Measurements from ENCODE around the gene FKBP1A. TPM values are rescaled to one million over a fixed set of nuclear protein-coding genes. Genes with fewer than 3 reads are reported as not detected.

The FKBP1A gene
- total and polyA plus RNA-seq, 4 experiments from 2014 or later: 47.0 to 86.4 (median 70.0) TPM

- DNase-seq: no peak
- peak within 1 kb of the TSS in 6 of 7 donors; percentile 89 to 97 (median 96) for H3K27ac Mint-ChIP-seq
- Histone ChIP-seq H3K27me3 (ENCODE audit: insufficient read depth, low read length) (no peaks in the 10 kb centered on the region), H3K36me3 (ENCODE audit: insufficient read depth, low read length) (no peaks in the 10 kb centered on the region), H3K27ac (ENCODE audit: low read depth, low read length) (peak within 1 kb of the TSS; percentile 8), H3K4me3 (ENCODE audit: low read length in 2 of 2) (no peak within 1 kb of the TSS), H3K4me1 (ENCODE audit: insufficient read depth, low read length) (peaks cover 46% of the 10 kb centered on the region), H3K9me3 (ENCODE audit: control insufficient read depth in 1 of 2, low read length in 2 of 2) (no peaks in the 10 kb centered on the region)
- intact Hi-C loops (cut with micrococcal nuclease): no loop called here
- H3K9me3 Mint-ChIP-seq: no peaks in the 10 kb centered on the region
- peaks cover 31 to 38% (median 32%) of the 10 kb centered on the region in 4 donors for H3K4me1 Mint-ChIP-seq
- peaks cover 8 to 26% of the 10 kb centered on the region in 2 donors for H3K36me3 Mint-ChIP-seq
- ChIA-PET POLR2A (ENCODE audit: partially characterized antibody) (no interaction called here), CTCF (ENCODE audit: partially characterized antibody) (interaction anchor here (1.2 kb wide), 2 partner anchors 110 to 448 kb away, joined by 3 to 4 read pairs; no protein-coding TSS in a partner anchor)
- peak within 1 kb of the TSS in 3 of 8 donors; percentile 11 to 36 (median 35) for H3K4me3 Mint-ChIP-seq
- no peaks in the 10 kb centered on the region for H3K27me3 Mint-ChIP-seq
Observed at GRCh38 chr20:1328680-1329330, 64.0 kb downstream of the FKBP1A start, which contains the start of gene SDCBP2. TSS of gene SDCBP2 (minus strand) at chr20:1329139. CDS start at chr20:1320416, 8,723 bp downstream.

- Mint-ChIP-seq H3K27me3 (no peaks in the 10 kb centered on the region), H3K9me3 (no peaks in the 10 kb centered on the region), H3K36me3 (peaks cover 8 to 25% of the 10 kb centered on the region in 2 donors), H3K27ac (peak overlapping the region in 4 of 7 donors; percentile 73 to 94 (median 78)), H3K4me3 (peak overlapping the region in 1 of 8 donors; percentile 36), H3K4me1 (peaks cover 30 to 37% (median 32%) of the 10 kb centered on the region in 4 donors)
- ChIA-PET POLR2A (ENCODE audit: partially characterized antibody) (no interaction called here), CTCF (ENCODE audit: partially characterized antibody) (interaction anchor here (0.9 to 1.3 kb wide), 2 partner anchors 138 to 449 kb away, joined by 3 to 4 read pairs; partner anchors contain the start of gene NSFL1C)
- H3K4me1 ChIP-seq (ENCODE audit: insufficient read depth, low read length): peaks cover 46% of the 10 kb centered on the region
- peak overlapping the region; percentile 98 for H3K27ac ChIP-seq (ENCODE audit: low read depth, low read length)
- H3K9me3 ChIP-seq (ENCODE audit: control insufficient read depth in 1 of 2, low read length in 2 of 2): no peaks in the 10 kb centered on the region
- no peak overlapping the region for H3K4me3 ChIP-seq (ENCODE audit: low read length in 2 of 2)
- no peaks in the 10 kb centered on the region for H3K36me3 ChIP-seq (ENCODE audit: insufficient read depth, low read length)
- no peak for DNase-seq
- no peaks in the 10 kb centered on the region for H3K27me3 ChIP-seq (ENCODE audit: insufficient read depth, low read length)
- intact Hi-C loops (cut with micrococcal nuclease): no loop called here
Observed at GRCh38 chr20:1327827-1328679, 64.8 kb downstream of the FKBP1A start.

- H3K27me3 Mint-ChIP-seq: no peaks in the 10 kb centered on the region
- CTCF ChIA-PET (ENCODE audit: partially characterized antibody): interaction anchor here (0.9 to 1.3 kb wide), 3 partner anchors 110 to 450 kb away, joined by 3 to 4 read pairs (median 3); partner anchors contain the start of gene NSFL1C
- POLR2A ChIA-PET (ENCODE audit: partially characterized antibody): no interaction called here
- Histone ChIP-seq H3K27me3 (ENCODE audit: insufficient read depth, low read length) (no peaks in the 10 kb centered on the region), H3K9me3 (ENCODE audit: control insufficient read depth in 1 of 2, low read length in 2 of 2) (no peaks in the 10 kb centered on the region), H3K27ac (ENCODE audit: low read depth, low read length) (peak overlapping the region; percentile 98), H3K36me3 (ENCODE audit: insufficient read depth, low read length) (no peaks in the 10 kb centered on the region), H3K4me3 (ENCODE audit: low read length in 2 of 2) (no peak overlapping the region), H3K4me1 (ENCODE audit: insufficient read depth, low read length) (peaks cover 46% of the 10 kb centered on the region)
- peak overlapping the region in 1 of 7 donors; percentile 73 for H3K27ac Mint-ChIP-seq
- peaks cover 25 to 32% (median 30%) of the 10 kb centered on the region in 4 donors for H3K4me1 Mint-ChIP-seq
- H3K36me3 Mint-ChIP-seq: peaks cover 5 to 22% of the 10 kb centered on the region in 2 donors
- DNase-seq: no peak
- intact Hi-C loops (cut with micrococcal nuclease): no loop called here
- H3K4me3 Mint-ChIP-seq: peak overlapping the region in 5 of 8 donors; percentile 23 to 60 (median 55)
- no peaks in the 10 kb centered on the region for H3K9me3 Mint-ChIP-seq
Observed at GRCh38 chr20:1327241-1327653, 65.6 kb downstream of the FKBP1A start.

- no peaks in the 10 kb centered on the region for H3K27me3 Mint-ChIP-seq
- Histone ChIP-seq H3K4me3 (ENCODE audit: low read length in 2 of 2) (peak overlapping the region; percentile 58 to 85), H3K27me3 (ENCODE audit: insufficient read depth, low read length) (no peaks in the 10 kb centered on the region), H3K9me3 (ENCODE audit: control insufficient read depth in 1 of 2, low read length in 2 of 2) (no peaks in the 10 kb centered on the region), H3K27ac (ENCODE audit: low read depth, low read length) (peak overlapping the region; percentile 98), H3K4me1 (ENCODE audit: insufficient read depth, low read length) (peaks cover 46% of the 10 kb centered on the region), H3K36me3 (ENCODE audit: insufficient read depth, low read length) (no peaks in the 10 kb centered on the region)
- no peak overlapping the region for H3K4me3 Mint-ChIP-seq
- H3K9me3 Mint-ChIP-seq: no peaks in the 10 kb centered on the region
- ChIA-PET CTCF (ENCODE audit: partially characterized antibody) (interaction anchor here (1.0 to 3.1 kb wide), 5 partner anchors 11 to 140 kb away, joined by 3 to 12 read pairs (median 4); partner anchors contain the start of gene NSFL1C), POLR2A (ENCODE audit: partially characterized antibody) (interaction anchor here (0.6 to 2.7 kb wide), 9 partner anchors 39 to 140 kb away, joined by 3 to 13 read pairs (median 5); partner anchors contain the start of genes NSFL1C and SNPH)
- intact Hi-C loops (cut with micrococcal nuclease): no loop called here
- no peak for DNase-seq
- H3K27ac Mint-ChIP-seq: no peak overlapping the region
- peaks cover 22 to 31% (median 26%) of the 10 kb centered on the region in 4 donors for H3K4me1 Mint-ChIP-seq
- peaks cover 5 to 16% of the 10 kb centered on the region in 2 donors for H3K36me3 Mint-ChIP-seq
Observed at GRCh38 chr20:1326031-1326930, 66.6 kb downstream of the FKBP1A start.

- ChIA-PET POLR2A (ENCODE audit: partially characterized antibody) (interaction anchor here (0.6 to 2.7 kb wide), 11 partner anchors 25 to 393 kb away, joined by 3 to 13 read pairs (median 4); partner anchors contain the start of genes NSFL1C and SNPH), CTCF (ENCODE audit: partially characterized antibody) (interaction anchor here (1.0 to 3.1 kb wide), 3 partner anchors 10 to 65 kb away, joined by 3 to 12 read pairs (median 4); no protein-coding TSS in a partner anchor)
- Mint-ChIP-seq H3K9me3 (no peaks in the 10 kb centered on the region), H3K4me3 (no peak overlapping the region), H3K27ac (no peak overlapping the region), H3K36me3 (peaks cover 0 to 10% of the 10 kb centered on the region in 2 donors), H3K4me1 (peaks cover 14 to 24% (median 19%) of the 10 kb centered on the region in 4 donors), H3K27me3 (no peaks in the 10 kb centered on the region)
- peak overlapping the region; percentile 98 for H3K27ac ChIP-seq (ENCODE audit: low read depth, low read length)
- intact Hi-C loops (cut with micrococcal nuclease): loop anchor here (1.0 to 2.0 kb wide), 5 partner anchors 68 to 777 kb away; partner anchors contain the start of genes FKBP1A, NSFL1C and PSMF1
- peaks cover 42% of the 10 kb centered on the region for H3K4me1 ChIP-seq (ENCODE audit: insufficient read depth, low read length)
- no peaks in the 10 kb centered on the region for H3K27me3 ChIP-seq (ENCODE audit: insufficient read depth, low read length)
- peak; percentile 98 to 99 (median 98) for DNase-seq
- no peaks in the 10 kb centered on the region for H3K36me3 ChIP-seq (ENCODE audit: insufficient read depth, low read length)
- H3K9me3 ChIP-seq (ENCODE audit: control insufficient read depth in 1 of 2, low read length in 2 of 2): no peaks in the 10 kb centered on the region
- H3K4me3 ChIP-seq (ENCODE audit: low read length in 2 of 2): peak overlapping the region; percentile 58 to 85
Observed at GRCh38 chr20:1325173-1326030, 67.5 kb downstream of the FKBP1A start.
